Naive thymus-derived CD4-positive, alpha-beta T cell (primary cell): ENCODE results near the gene RYR1. TPM values are rescaled to one million over a fixed set of nuclear protein-coding genes. Genes with fewer than 3 reads are reported as not detected.
A peak's percentile ranks its signal among the peaks of the same experiment; 100 is the strongest.

Experiments
- ATAC-seq: fragments of 150-1000 bp; cut with Tn5 transposase; 2 replicates; pipeline ENCODE4 v1.10.0; 2021; ENCODE audit warnings: mild to moderate bottlenecking, moderate library complexity
- CTCF ChIA-PET: fragments of 350-600 bp; sonication (Branson Sonifier 250); formaldehyde crosslinking; loops from one replicate; lab custom pipeline; 2021; ENCODE audit warnings: antibody characterized with exemption; lab: Charles Lee
- POLR2A ChIA-PET: fragments of 350-600 bp; sonication (Branson Sonifier 250); formaldehyde crosslinking; loops from one replicate; lab custom pipeline; 2021; ENCODE audit warnings: antibody characterized with exemption, inconsistent platforms; lab: Charles Lee
- DNase-seq, 9 donors: peaks; one replicate each; pipeline versions ENCODE4 v3.0.0 to v3.0.0-alpha.2; 2020 to 2022; ENCODE audit warnings: mixed read lengths in 1 of 9
- H3K27ac ChIP-seq: one replicate; pipeline ENCODE4 v1.7.0; 2013; ENCODE audit warnings: mild to moderate bottlenecking, low read depth, low read length, moderate library complexity
- H3K27me3 ChIP-seq, 2 donors: one replicate each; pipeline ENCODE4 v1.7.0; 2013; ENCODE audit warnings: low read length in 2 of 2, mild to moderate bottlenecking in 2 of 2, moderate library complexity in 2 of 2; ENCODE audit not compliant: control insufficient read depth in 2 of 2, insufficient read depth in 2 of 2
- H3K36me3 ChIP-seq, 3 experiments: 1 replicate in 2 of 3; 2 replicates in 1 of 3; pipeline ENCODE4 v1.7.0; 2013; ENCODE audit warnings: low read length in 3 of 3, mild to moderate bottlenecking in 3 of 3, moderate library complexity in 1 of 3; ENCODE audit not compliant: insufficient read depth in 3 of 3, control insufficient read depth in 2 of 3
- H3K4me1 ChIP-seq, 2 donors: one replicate each; pipeline ENCODE4 v1.7.0; 2013; ENCODE audit warnings: low read length in 2 of 2, mild to moderate bottlenecking in 2 of 2, moderate library complexity in 1 of 2; ENCODE audit not compliant: control insufficient read depth in 2 of 2, insufficient read depth in 2 of 2
- H3K4me3 ChIP-seq: 2 replicates; pipeline ENCODE4 v1.7.0; 2013; ENCODE audit warnings: mild to moderate bottlenecking, low read length
- H3K9me3 ChIP-seq, 3 experiments: 1 replicate in 2 of 3; 2 replicates in 1 of 3; pipeline ENCODE4 v1.7.0; 2013; ENCODE audit warnings: low read length in 3 of 3; ENCODE audit not compliant: control insufficient read depth in 2 of 3
- H3K27ac Mint-ChIP-seq, 9 donors: one replicate each; pipeline ENCODE4 v1.8.0; 2020 to 2022; ENCODE audit warnings: mixed read lengths in 9 of 9, mild to moderate bottlenecking in 8 of 9, moderate library complexity in 5 of 9, inconsistent platforms in 2 of 9
- H3K27me3 Mint-ChIP-seq, 5 donors: one replicate each; pipeline ENCODE4 v1.8.0; 2021 to 2022; ENCODE audit warnings: mixed read lengths in 5 of 5, mild to moderate bottlenecking in 1 of 5
- H3K36me3 Mint-ChIP-seq, 5 donors: one replicate each; pipeline ENCODE4 v1.8.0; 2020 to 2022; ENCODE audit warnings: mixed read lengths in 5 of 5, mild to moderate bottlenecking in 3 of 5, inconsistent platforms in 1 of 5
- H3K4me1 Mint-ChIP-seq, 7 donors: one replicate each; pipeline ENCODE4 v1.8.0; 2020 to 2022; ENCODE audit warnings: mixed read lengths in 7 of 7, mild to moderate bottlenecking in 3 of 7, inconsistent platforms in 1 of 7
- H3K4me3 Mint-ChIP-seq, 10 donors: one replicate each; pipeline ENCODE4 v1.8.0; 2020 to 2022; ENCODE audit warnings: mild to moderate bottlenecking in 10 of 10, mixed read lengths in 10 of 10, moderate library complexity in 6 of 10, inconsistent platforms in 2 of 10
- H3K9me3 Mint-ChIP-seq, 11 donors: one replicate each; pipeline ENCODE4 v1.8.0; 2020 to 2022; ENCODE audit warnings: mixed read lengths in 11 of 11, mild to moderate bottlenecking in 4 of 11, inconsistent platforms in 1 of 11, moderate library complexity in 1 of 11
- intact Hi-C, 2 donors: fragments of 100-400 bp; cut with micrococcal nuclease; formaldehyde crosslinking; loops; one replicate each; pipeline ENCODE4 v1.15.1; 2023
- polyA plus RNA-seq, 2 donors: library from polyadenylated mRNA; unstranded; fragments of 300-500 nt; fragmentation: Illumina TruSeq; gene quantifications; one replicate each; pipeline ENCODE4 v1.2.3, GENCODE V29; 2021
- total RNA-seq, 6 experiments: library from RNA in 5 of 6; stranded (reverse) in 5 of 6; gene quantifications; 1 replicate in 5 of 6; 2 replicates in 1 of 6; pipeline ENCODE4 v1.2.3 and lab custom pipeline; 2021 to 2026

RYR1 gene
- total and polyA plus RNA-seq, 7 experiments from 2014 or later, result 0.29 to 2.6 (median 1.7) TPM; not detected in 2

- no peak overlapping the region for H3K4me3 ChIP-seq
- H3K27ac ChIP-seq, result no peak overlapping the region
- Mint-ChIP-seq H3K36me3 (peaks cover 20 to 45% (median 28%) of the 10 kb centered on the region in 5 donors), H3K27me3 (no peaks in the 10 kb centered on the region), H3K9me3 (no peaks in the 10 kb centered on the region), H3K27ac (peak overlapping the region in 5 of 9 donors; percentile 19 to 86 (median 74)), H3K4me1 (peaks cover 35 to 59% (median 49%) of the 10 kb centered on the region in 7 donors), H3K4me3 (peak overlapping the region; percentile 11 to 95 (median 67))
- ChIA-PET CTCF (no interaction called here), POLR2A (no interaction called here)
- no peaks in the 10 kb centered on the region for H3K27me3 ChIP-seq
- no peak for DNase-seq
- H3K9me3 ChIP-seq, result no peaks in the 10 kb centered on the region
- ATAC-seq, result no peak
- H3K36me3 ChIP-seq, result peaks cover 6 to 44% (median 9%) of the 10 kb centered on the region in 3 experiments
- intact Hi-C loops, result loop anchor here (5.0 to 10.0 kb wide), 5 partner anchors 58 to 568 kb away; partner anchors contain the start of genes KCNK6 (in 1 of the 2) and YIF1B (in 1 of the 2)
- H3K4me1 ChIP-seq, result peaks cover 32 to 36% of the 10 kb centered on the region in 2 donors
Measured at GRCh38 chr19:38615007-38615581, 181.6 kb downstream of the RYR1 start.

DNA sequence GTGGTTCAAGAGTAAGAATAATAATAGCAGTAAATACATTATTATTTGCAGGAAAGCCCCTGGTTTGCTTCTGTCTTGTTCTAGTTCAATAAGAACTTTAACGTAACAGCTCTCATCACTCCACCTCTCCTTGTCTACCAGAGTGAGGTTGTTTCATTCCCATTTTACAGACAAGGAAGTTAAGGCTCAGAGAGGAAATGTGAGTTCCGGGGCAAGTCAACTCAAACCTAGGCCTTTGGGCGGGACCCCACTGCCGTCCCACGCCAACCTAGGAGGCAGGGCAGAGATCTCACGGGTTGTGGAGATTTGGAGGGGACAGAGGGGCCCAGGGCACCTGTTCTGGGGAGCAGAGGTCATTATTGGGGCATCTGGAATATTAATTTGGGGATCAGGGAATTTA is 182.8 kb downstream of the RYR1 start:
- ChIA-PET POLR2A (no interaction called here), CTCF (no interaction called here)
- Histone ChIP-seq H3K27me3 (no peaks in the 10 kb centered on the region), H3K4me3 (peak overlapping the region; percentile 96), H3K27ac (peak overlapping the region; percentile 14), H3K36me3 (peaks cover 6 to 44% (median 12%) of the 10 kb centered on the region in 3 experiments), H3K4me1 (peaks cover 38 to 40% of the 10 kb centered on the region in 2 donors), H3K9me3 (no peaks in the 10 kb centered on the region)
- ATAC-seq (no peak), DNase-seq (no peak)
- H3K9me3 Mint-ChIP-seq, result no peaks in the 10 kb centered on the region
- no peaks in the 10 kb centered on the region for H3K27me3 Mint-ChIP-seq
- H3K4me1 Mint-ChIP-seq, result peaks cover 35 to 63% (median 52%) of the 10 kb centered on the region in 7 donors
- H3K36me3 Mint-ChIP-seq, result peaks cover 13 to 38% (median 21%) of the 10 kb centered on the region in 5 donors
- H3K4me3 Mint-ChIP-seq, result peak overlapping the region; percentile 95 to 100 (median 98)
- peak overlapping the region; percentile 80 to 99 (median 92) for H3K27ac Mint-ChIP-seq
- intact Hi-C loops, result loop anchor here (5.0 to 10.0 kb wide), 5 partner anchors 59 to 569 kb away; partner anchors contain the start of genes KCNK6 (in 1 of the 2) and YIF1B (in 1 of the 2)

GRCh38 chr19:38617283-38617763 is 183.8 kb downstream of the RYR1 start:
- no peaks in the 10 kb centered on the region for H3K9me3 ChIP-seq
- Mint-ChIP-seq H3K27ac (peak overlapping the region; percentile 44 to 99 (median 92)), H3K36me3 (peaks cover 13 to 45% (median 27%) of the 10 kb centered on the region in 5 donors), H3K4me3 (peak overlapping the region; percentile 95 to 100 (median 98)), H3K27me3 (no peaks in the 10 kb centered on the region), H3K4me1 (peaks cover 44 to 71% (median 55%) of the 10 kb centered on the region in 7 donors), H3K9me3 (peaks cover 0 to 2% (median 0%) of the 10 kb centered on the region in 11 donors)
- DNase-seq (peak in 3 of 9 donors; percentile 12 to 21 (median 14)), ATAC-seq (no peak)
- ChIA-PET CTCF (interaction anchor here (1.0 to 3.3 kb wide), 5 partner anchors 79 to 215 kb away, joined by 3 to 18 read pairs (median 3); partner anchors contain the start of genes ECH1 and FAM98C), POLR2A (interaction anchor here (0.9 to 2.9 kb wide), 8 partner anchors 10 to 313 kb away, joined by 3 to 29 read pairs (median 4); partner anchors contain the start of genes ACTN4 and FAM98C)
- peak overlapping the region; percentile 99 for H3K27ac ChIP-seq
- H3K36me3 ChIP-seq, result peaks cover 6 to 52% (median 14%) of the 10 kb centered on the region in 3 experiments
- H3K4me3 ChIP-seq, result peak overlapping the region; percentile 96
- peaks cover 38 to 40% of the 10 kb centered on the region in 2 donors for H3K4me1 ChIP-seq
- no peaks in the 10 kb centered on the region for H3K27me3 ChIP-seq
- intact Hi-C loops, result loop anchor here (1.0 to 10.0 kb wide), 6 partner anchors 60 to 570 kb away; partner anchors contain the start of genes KCNK6 (in 1 of the 2) and YIF1B (in 1 of the 2)

DNA sequence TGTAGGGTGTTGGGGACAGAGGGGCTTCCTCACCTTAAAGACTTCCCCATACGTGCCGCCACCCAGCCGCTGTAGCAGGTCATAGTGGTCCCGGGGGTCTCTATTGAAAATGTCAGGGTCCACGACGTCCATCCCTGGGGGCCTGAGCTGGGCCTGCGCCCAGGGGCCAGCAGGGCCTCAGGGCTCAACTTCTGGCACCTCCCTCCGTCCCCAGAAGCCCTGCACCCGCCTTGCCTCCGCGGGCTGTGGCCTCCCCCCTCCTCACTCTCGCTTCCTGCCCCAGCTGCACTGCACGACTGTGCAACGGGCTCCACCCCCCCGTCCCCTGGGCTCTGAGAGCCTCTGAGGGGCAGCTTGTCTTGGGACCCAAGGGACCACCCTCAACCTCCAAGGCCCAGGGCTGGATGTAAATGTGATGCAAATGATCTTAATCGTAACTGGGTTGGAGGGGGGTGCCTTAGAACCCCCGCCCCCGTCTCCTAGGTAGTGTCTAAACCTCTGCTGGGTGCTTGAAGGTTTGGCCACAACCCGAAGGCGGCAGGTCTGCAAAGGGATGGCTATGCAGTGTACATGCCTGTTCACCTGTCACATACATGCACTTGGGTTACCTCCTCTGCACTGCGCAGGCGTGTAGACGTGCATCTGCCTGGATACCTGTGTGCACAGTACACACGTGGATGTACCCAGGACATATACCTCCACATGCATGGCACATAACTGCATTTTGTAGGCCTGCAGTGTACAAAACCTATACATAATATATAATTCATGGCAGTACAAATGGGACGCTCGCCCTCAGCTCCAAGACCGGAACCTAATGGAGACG is 184.5 kb downstream of the RYR1 start, which contains the start of gene MAP4K1:
Gene MAP4K1, minus strand, starts transcription at position 190 of the 826 bp plus-strand sequence. Its CDS starts 58 bp downstream, at position 132.
- Histone ChIP-seq H3K4me1 (peaks cover 38 to 40% of the 10 kb centered on the region in 2 donors), H3K36me3 (peaks cover 6 to 50% (median 14%) of the 10 kb centered on the region in 3 experiments), H3K9me3 (no peaks in the 10 kb centered on the region), H3K27me3 (no peaks in the 10 kb centered on the region), H3K4me3 (peak within 1 kb of the TSS; percentile 96), H3K27ac (peak within 1 kb of the TSS; percentile 99)
- POLR2A ChIA-PET, result interaction anchor here (0.9 to 2.9 kb wide), 17 partner anchors 10 to 312 kb away, joined by 3 to 29 read pairs (median 4); partner anchors contain the start of genes ACTN4, FAM98C and PSMD8
- intact Hi-C loops, result loop anchor here (1.0 to 10.0 kb wide), 12 partner anchors 17 to 571 kb away; partner anchors contain the start of genes FAM98C (in 2 of the 2), KCNK6 (in 1 of the 2), NFKBIB (in 1 of the 2) and SIRT2 (in 1 of the 2)
- H3K9me3 Mint-ChIP-seq, result peaks cover 0 to 2% (median 0%) of the 10 kb centered on the region in 11 donors
- CTCF ChIA-PET, result interaction anchor here (0.6 to 3.3 kb wide), 11 partner anchors 16 to 312 kb away, joined by 3 to 18 read pairs (median 4); partner anchors contain the start of genes ECH1, FAM98C, MRPS12 and PSMD8
- peak within 1 kb of the TSS; percentile 89 to 100 (median 97) for H3K27ac Mint-ChIP-seq
- DNase-seq, result peak; percentile 40 to 75 (median 65)
- H3K27me3 Mint-ChIP-seq, result no peaks in the 10 kb centered on the region
- peak; percentile 69 for ATAC-seq
- peaks cover 44 to 67% (median 50%) of the 10 kb centered on the region in 7 donors for H3K4me1 Mint-ChIP-seq
- H3K36me3 Mint-ChIP-seq, result peaks cover 13 to 39% (median 24%) of the 10 kb centered on the region in 5 donors
- H3K4me3 Mint-ChIP-seq, result peak within 1 kb of the TSS; percentile 95 to 100 (median 98)

DNA sequence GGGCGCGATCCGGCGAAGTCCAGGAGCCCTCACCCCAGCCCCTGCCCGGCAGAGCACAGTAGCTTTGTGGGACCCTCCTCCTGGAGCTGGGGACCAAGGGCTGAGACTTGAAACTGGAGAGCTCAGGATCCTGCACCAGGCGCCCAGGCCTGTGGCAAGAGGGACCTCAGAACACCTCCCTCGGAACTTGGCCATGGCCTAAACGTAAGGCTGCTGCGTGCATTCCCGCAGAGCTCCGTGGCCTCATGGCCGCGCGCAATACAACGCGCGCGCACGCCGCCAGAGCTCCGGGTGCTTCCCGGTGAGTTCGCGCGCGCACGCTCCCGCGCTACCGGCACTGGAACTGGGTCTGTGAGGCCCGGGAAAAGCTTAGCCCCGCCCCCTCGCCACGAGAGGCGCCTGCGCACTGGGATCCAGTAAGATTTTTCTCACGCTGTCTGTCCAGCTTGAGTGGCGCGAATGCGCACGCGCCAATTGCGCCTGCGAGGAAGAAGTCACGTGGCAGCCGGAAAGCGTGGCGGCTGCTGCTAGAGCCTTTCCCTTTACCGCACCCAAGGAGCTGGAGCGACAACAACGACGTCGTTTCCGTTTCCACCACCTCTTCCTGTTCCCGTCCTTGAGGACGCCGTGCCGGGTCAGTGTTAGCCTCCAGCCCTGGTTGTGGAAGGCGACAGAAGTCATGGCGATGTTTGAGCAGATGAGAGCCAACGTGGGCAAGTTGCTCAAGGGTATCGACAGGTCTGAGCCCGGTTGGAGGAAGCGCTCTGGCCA is 185.3 kb downstream of the RYR1 start, which contains the start of gene EIF3K:
Gene EIF3K, plus strand, starts transcription at position 599 of the 771 bp plus-strand sequence. Its CDS starts 81 bp downstream, at position 680.
- H3K4me3 ChIP-seq, result peak within 1 kb of the TSS; percentile 96
- H3K27me3 Mint-ChIP-seq, result no peaks in the 10 kb centered on the region
- peak within 1 kb of the TSS; percentile 95 to 100 (median 98) for H3K4me3 Mint-ChIP-seq
- intact Hi-C loops, result loop anchor here (1.0 to 10.0 kb wide), 18 partner anchors 16 to 571 kb away; partner anchors contain the start of genes ACTN4 (in 2 of the 2), FAM98C (in 2 of the 2), MRPS12 (in 2 of the 2) and NFKBIB (in 2 of the 2)
- peaks cover 0 to 2% (median 0%) of the 10 kb centered on the region in 11 donors for H3K9me3 Mint-ChIP-seq
- peak within 1 kb of the TSS; percentile 89 to 100 (median 97) for H3K27ac Mint-ChIP-seq
- peaks cover 38 to 61% (median 44%) of the 10 kb centered on the region in 7 donors for H3K4me1 Mint-ChIP-seq
- H3K27ac ChIP-seq, result peak within 1 kb of the TSS; percentile 99
- H3K36me3 ChIP-seq, result peaks cover 8 to 46% (median 10%) of the 10 kb centered on the region in 3 experiments
- peaks cover 8 to 34% (median 24%) of the 10 kb centered on the region in 5 donors for H3K36me3 Mint-ChIP-seq
- H3K9me3 ChIP-seq, result no peaks in the 10 kb centered on the region
- peaks cover 33 to 40% of the 10 kb centered on the region in 2 donors for H3K4me1 ChIP-seq
- no peaks in the 10 kb centered on the region for H3K27me3 ChIP-seq
- CTCF ChIA-PET, result interaction anchor here (0.6 to 3.3 kb wide), 9 partner anchors 15 to 311 kb away, joined by 3 to 18 read pairs (median 6); partner anchors contain the start of genes ECH1, FAM98C, MRPS12 and PSMD8
- POLR2A ChIA-PET, result interaction anchor here (0.7 to 3.0 kb wide), 18 partner anchors 11 to 723 kb away, joined by 3 to 29 read pairs (median 4); partner anchors contain the start of genes FAM98C, MRPS12, PSMD8 and SAMD4B
- peak; percentile 94 to 99 (median 96) for DNase-seq
- peak; percentile 86 for ATAC-seq
